ENCODE data around the gene ARL14EPL.
"Not testable (repeated sequence)": the region's sequence is repeated elsewhere in the genome, so short reads cannot be mapped to it uniquely, and the experiment has no call there.

ARL14EPL gene

GRCh38 chr5:116098998-116099397 is 66.7 kb downstream of the ARL14EPL start:
- DNase-seq (ENCODE audit: extremely low spot score): no peak
- CTCF ChIA-PET: no interaction called here
- TF ChIP-seq ZNF384 (IDR thresholded peaks at IDR 0.05) (no peak), ARNT (IDR thresholded peaks at IDR 0.05) (no peak), CTBP1 (IDR thresholded peaks at IDR 0.05; ENCODE audit: borderline replicate concordance) (no peak), BHLHE40 (IDR thresholded peaks at IDR 0.05; ENCODE audit: borderline replicate concordance) (no peak), TARDBP (IDR thresholded peaks at IDR 0.05) (no peak), NFRKB (IDR thresholded peaks at IDR 0.05) (no peak), SUZ12 (IDR thresholded peaks at IDR 0.05) (no peak)

GRCh38 chr5:116104941-116105340 is 72.7 kb downstream of the ARL14EPL start:
- CTCF ChIA-PET; POLR2A ChIA-PET; DNase-seq (ENCODE audit: extremely low spot score): not testable (repeated sequence)

More at GRCh38 chr5:116098998-116099397, 66.7 kb downstream of the ARL14EPL start:
- POLR2A ChIA-PET: no interaction called here

Data from HEK293T (cell line).